Measurements from ENCODE around the gene KRTAP5-6. TPM values are rescaled to one million over a fixed set of nuclear protein-coding genes. Genes with fewer than 3 reads are reported as not detected.

Gene KRTAP5-6
- total RNA-seq, 4 donors from 2014 or later = 2.3 to 24.1 TPM; not detected in 2

GRCh38 chr11:1746956-1747752, 50.2 kb downstream of the KRTAP5-6 start:
- peak overlapping the region; percentile 53 for H3K4me3 ChIP-seq
- H3K36me3 ChIP-seq = no peaks in the 10 kb centered on the region
- peaks cover 7% of the 10 kb centered on the region for H3K27me3 ChIP-seq
- no peak overlapping the region for H3K27ac ChIP-seq
- TF ChIP-seq, protein P1, sequence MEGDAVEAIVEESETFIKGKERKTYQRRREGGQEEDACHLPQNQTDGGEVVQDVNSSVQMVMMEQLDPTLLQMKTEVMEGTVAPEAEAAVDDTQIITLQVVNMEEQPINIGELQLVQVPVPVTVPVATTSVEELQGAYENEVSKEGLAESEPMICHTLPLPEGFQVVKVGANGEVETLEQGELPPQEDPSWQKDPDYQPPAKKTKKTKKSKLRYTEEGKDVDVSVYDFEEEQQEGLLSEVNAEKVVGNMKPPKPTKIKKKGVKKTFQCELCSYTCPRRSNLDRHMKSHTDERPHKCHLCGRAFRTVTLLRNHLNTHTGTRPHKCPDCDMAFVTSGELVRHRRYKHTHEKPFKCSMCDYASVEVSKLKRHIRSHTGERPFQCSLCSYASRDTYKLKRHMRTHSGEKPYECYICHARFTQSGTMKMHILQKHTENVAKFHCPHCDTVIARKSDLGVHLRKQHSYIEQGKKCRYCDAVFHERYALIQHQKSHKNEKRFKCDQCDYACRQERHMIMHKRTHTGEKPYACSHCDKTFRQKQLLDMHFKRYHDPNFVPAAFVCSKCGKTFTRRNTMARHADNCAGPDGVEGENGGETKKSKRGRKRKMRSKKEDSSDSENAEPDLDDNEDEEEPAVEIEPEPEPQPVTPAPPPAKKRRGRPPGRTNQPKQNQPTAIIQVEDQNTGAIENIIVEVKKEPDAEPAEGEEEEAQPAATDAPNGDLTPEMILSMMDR (IDR thresholded peaks at IDR 0.05) = no peak
- 90% methylated on average over 18 of the region's 21 CpGs for WGBS
- peaks cover 65% of the 10 kb centered on the region for H3K4me1 ChIP-seq
- DNase-seq (ENCODE audit: low spot score in 2 of 2) = peak; percentile 64 to 74
- no peaks in the 10 kb centered on the region for H3K9me3 ChIP-seq

Other genes starting within 250 kb of the KRTAP5-6 start
- 100 to 1,000 TPM in 1 of 4 donors, 10 to 100 TPM in 3; 63.8 to 104 (median 95.8) TPM for gene MOB2, start 210.4 kb upstream of the KRTAP5-6 start, total RNA-seq
- gene DUSP8, start 124.9 kb upstream of the KRTAP5-6 start, total RNA-seq = 1 to 10 TPM; 1.9 to 4.8 (median 3.0) TPM
- 1 to 10 TPM in 2 of 4 donors, not detected in 2; 1.0 to 1.2 TPM for gene KRTAP5-1, start 111.9 kb upstream of the KRTAP5-6 start, total RNA-seq
- gene KRTAP5-2, start 98.9 kb upstream of the KRTAP5-6 start, total RNA-seq = 10 to 100 TPM in 1 of 4 donors, 1 to 10 TPM in 2, not detected in 1; 1.7 to 12.0 (median 4.6) TPM
- 10 to 100 TPM in 1 of 4 donors, 1 to 10 TPM in 2, not detected in 1; 3.7 to 14.9 (median 4.4) TPM for gene KRTAP5-3, start 88.7 kb upstream of the KRTAP5-6 start, total RNA-seq
- 1 to 10 TPM in 2 of 4 donors, under 1 TPM in 1, not detected in 1; 0.55 to 3.6 (median 3.5) TPM for gene KRTAP5-4, start 75.1 kb upstream of the KRTAP5-6 start, total RNA-seq
- gene KRTAP5-5, start 67.4 kb upstream of the KRTAP5-6 start, total RNA-seq = 1 to 10 TPM in 2 of 4 donors, under 1 TPM in 1, not detected in 1; 0.79 to 2.7 (median 1.2) TPM
- 1 to 10 TPM; 2.6 to 7.6 (median 6.9) TPM for gene IFITM10, start 53.4 kb downstream of the KRTAP5-6 start, total RNA-seq
- gene CTSD, start 66.7 kb downstream of the KRTAP5-6 start, total RNA-seq = 100 to 1,000 TPM; 319 to 596 (median 469) TPM
- gene SYT8, start 137.8 kb downstream of the KRTAP5-6 start, total RNA-seq = 100 to 1,000 TPM; 141 to 280 (median 193) TPM
- 10 to 100 TPM; 17.4 to 63.6 (median 27.2) TPM for gene TNNI2, start 141.8 kb downstream of the KRTAP5-6 start, total RNA-seq
- gene LSP1, start 155.9 kb downstream of the KRTAP5-6 start, total RNA-seq = 100 to 1,000 TPM in 2 of 4 donors, 10 to 100 TPM in 2; 70.4 to 134 (median 107) TPM
- not detected for gene PRR33, start 194.7 kb downstream of the KRTAP5-6 start, total RNA-seq
- 10 to 100 TPM in 1 of 4 donors, 1 to 10 TPM in 3; 1.5 to 12.9 (median 4.8) TPM for gene TNNT3, start 222.5 kb downstream of the KRTAP5-6 start, total RNA-seq

Measured in suprapubic skin (tissue), 4 donors.